CD4-positive, alpha-beta T cell treated with Interferon alpha-2 for 1 hour (primary cell): ENCODE results near the gene PARG.
"Not testable (repeated sequence)": the region's sequence is repeated elsewhere in the genome, so short reads cannot be mapped to it uniquely, and the experiment has no call there.

ENCODE experiments used
- DNase-seq, 2 donors: peaks; one replicate each; pipeline ENCODE4 v3.0.0-alpha.2; 2020 to 2022

PARG gene

GRCh38 chr10:49900406-49900805, 41.4 kb downstream of the PARG start:
- DNase-seq: not testable (repeated sequence)

- DNase-seq: not testable (repeated sequence)
Measured at GRCh38 chr10:49899999-49900398, 41.8 kb downstream of the PARG start.

- not testable (repeated sequence) for DNase-seq
Measured at GRCh38 chr10:49890025-49890424, 51.8 kb downstream of the PARG start.

GRCh38 chr10:49884739-49885331, 57.0 kb downstream of the PARG start:
- DNase-seq: not testable (repeated sequence)

GRCh38 chr10:49883852-49884251, 58.0 kb downstream of the PARG start:
- DNase-seq: not testable (repeated sequence)

GRCh38 chr10:49882327-49882726, 59.5 kb downstream of the PARG start:
- not testable (repeated sequence) for DNase-seq

GRCh38 chr10:49872740-49873139, 69.1 kb downstream of the PARG start:
- not testable (repeated sequence) for DNase-seq

GRCh38 chr10:49871462-49871861, 70.4 kb downstream of the PARG start:
- DNase-seq: not testable (repeated sequence)

- not testable (repeated sequence) for DNase-seq
Measured at GRCh38 chr10:49859933-49860332, 81.9 kb downstream of the PARG start.

- DNase-seq: not testable (repeated sequence)
Measured at GRCh38 chr10:49858697-49859382, 83.0 kb downstream of the PARG start.

GRCh38 chr10:49849520-49849919, 92.3 kb downstream of the PARG start:
- not testable (repeated sequence) for DNase-seq

- DNase-seq: no peak
Measured at GRCh38 chr10:49844775-49845595, 96.8 kb downstream of the PARG start.

- not testable (repeated sequence) for DNase-seq
Measured at GRCh38 chr10:49842333-49842628, 99.5 kb downstream of the PARG start.

- DNase-seq: no peak
Measured at GRCh38 chr10:49841615-49842332, 100.1 kb downstream of the PARG start.

- DNase-seq: no peak
Measured at GRCh38 chr10:49837685-49838084, 104.1 kb downstream of the PARG start.

GRCh38 chr10:49837051-49837478, 104.8 kb downstream of the PARG start:
- DNase-seq: no peak

GRCh38 chr10:49834976-49835375, 106.9 kb downstream of the PARG start:
- DNase-seq: no peak

GRCh38 chr10:49834201-49834600, 107.6 kb downstream of the PARG start:
- DNase-seq: no peak

GRCh38 chr10:49833168-49833567, 108.7 kb downstream of the PARG start:
- no peak for DNase-seq

GRCh38 chr10:49831352-49832035, 110.3 kb downstream of the PARG start:
- DNase-seq: no peak

- DNase-seq: no peak
Measured at GRCh38 chr10:49830846-49831245, 111.0 kb downstream of the PARG start.

- DNase-seq: no peak
Measured at GRCh38 chr10:49830016-49830415, 111.8 kb downstream of the PARG start.

- DNase-seq: no peak
Measured at GRCh38 chr10:49827297-49827696, 114.5 kb downstream of the PARG start.
